H9 (cell line): ENCODE measurements around the gene ZNF205. TPM values are rescaled to one million over a fixed set of nuclear protein-coding genes. Genes with fewer than 3 reads are reported as not detected.

Experiments
- DNase-seq: peaks from one replicate; pipeline ENCODE4 v3.0.0-alpha.2; 2017
- H2AFZ ChIP-seq: one replicate; pipeline ENCODE4 v1.6.1; 2013; ENCODE audit warnings: mild to moderate bottlenecking, low read length, control low read depth, moderate library complexity
- H2AK5ac ChIP-seq: 2 replicates; pipeline ENCODE4 v1.6.1; 2013; ENCODE audit warnings: low read length, control low read depth, mixed read lengths; ENCODE audit not compliant: insufficient read length
- H2BK120ac ChIP-seq: one replicate; pipeline ENCODE4 v1.6.1; 2013; ENCODE audit warnings: low read depth, mild to moderate bottlenecking, low read length, control low read depth, inconsistent platforms; ENCODE audit not compliant: poor library complexity, severe bottlenecking
- H2BK12ac ChIP-seq: 2 replicates; pipeline ENCODE4 v1.6.1; 2013; ENCODE audit warnings: low read length, control low read depth, mixed read lengths, low read depth; ENCODE audit not compliant: insufficient read length
- H2BK15ac ChIP-seq: 2 replicates; pipeline ENCODE4 v1.6.1; 2013; ENCODE audit warnings: low read depth, low read length, control low read depth
- H2BK20ac ChIP-seq: one replicate; pipeline ENCODE4 v1.6.1; 2013; ENCODE audit warnings: low read depth, mild to moderate bottlenecking, low read length, control low read depth, inconsistent platforms; ENCODE audit not compliant: poor library complexity, severe bottlenecking
- H2BK5ac ChIP-seq: 2 replicates; pipeline ENCODE4 v1.6.1; 2013; ENCODE audit warnings: low read length, control low read depth, mixed read lengths; ENCODE audit not compliant: insufficient read length
- H3K14ac ChIP-seq: 2 replicates; pipeline ENCODE4 v1.6.1; 2013; ENCODE audit warnings: low read length, control low read depth; ENCODE audit not compliant: insufficient read depth
- H3K18ac ChIP-seq: 2 replicates; pipeline ENCODE4 v1.6.1; 2013; ENCODE audit warnings: low read depth, mild to moderate bottlenecking, mixed read lengths, low read length, control low read depth; ENCODE audit not compliant: insufficient read length
- H3K23ac ChIP-seq: 2 replicates; pipeline ENCODE4 v1.6.1; 2013; ENCODE audit warnings: low read length, control low read depth, mixed read lengths, low read depth; ENCODE audit not compliant: insufficient read length
- H3K23me2 ChIP-seq: 2 replicates; pipeline ENCODE4 v1.6.1; 2013; ENCODE audit warnings: low read depth, mild to moderate bottlenecking, mixed read lengths, low read length, control low read depth; ENCODE audit not compliant: insufficient read length, poor library complexity, severe bottlenecking
- H3K27ac ChIP-seq: 2 replicates; pipeline ENCODE4 v1.5.1; 2013; ENCODE audit warnings: low read length, control low read depth, mixed read lengths, low read depth; ENCODE audit not compliant: insufficient read length
- H3K27me3 ChIP-seq: 2 replicates; pipeline ENCODE4 v1.6.1; 2013; ENCODE audit warnings: low read length, control low read depth, inconsistent platforms; ENCODE audit not compliant: insufficient read depth
- H3K4ac ChIP-seq: 2 replicates; pipeline ENCODE4 v1.6.1; 2013; ENCODE audit warnings: low read depth, mild to moderate bottlenecking, control low read depth, inconsistent platforms, low read length, moderate library complexity
- H3K4me1 ChIP-seq: 2 replicates; pipeline ENCODE4 v1.6.1; 2013; ENCODE audit warnings: low read length, control low read depth, inconsistent platforms; ENCODE audit not compliant: insufficient read depth
- H3K4me2 ChIP-seq: 2 replicates; pipeline ENCODE4 v1.6.1; 2013; ENCODE audit warnings: low read length, control low read depth, mixed read lengths; ENCODE audit not compliant: insufficient read length, insufficient read depth
- H3K56ac ChIP-seq: 2 replicates; pipeline ENCODE4 v1.6.1; 2013; ENCODE audit warnings: low read depth, mild to moderate bottlenecking, mixed read lengths, low read length, control low read depth; ENCODE audit not compliant: insufficient read length
- H3K79me1 ChIP-seq: 2 replicates; pipeline ENCODE4 v1.6.1; 2013; ENCODE audit warnings: low read depth, mild to moderate bottlenecking, moderate library complexity, low read length, control low read depth, inconsistent platforms; ENCODE audit not compliant: insufficient read depth, poor library complexity, severe bottlenecking
- H3K79me2 ChIP-seq: 2 replicates; pipeline ENCODE4 v1.6.1; 2013; ENCODE audit warnings: low read length, control low read depth, inconsistent platforms; ENCODE audit not compliant: insufficient read depth
- H3K9ac ChIP-seq: 2 replicates; pipeline ENCODE4 v1.6.1; 2013; ENCODE audit warnings: low read length, control low read depth, mixed read lengths; ENCODE audit not compliant: insufficient read length; ENCODE audit errors: extremely low read depth
- H3K9me3 ChIP-seq: one replicate; pipeline ENCODE4 v1.6.1; 2013; ENCODE audit warnings: low read depth, low read length, inconsistent platforms; ENCODE audit not compliant: control insufficient read depth
- H3T11ph ChIP-seq: one replicate; pipeline ENCODE4 v1.6.1; 2013; ENCODE audit warnings: mild to moderate bottlenecking, low read length, control low read depth, inconsistent platforms
- H4K20me1 ChIP-seq: one replicate; pipeline ENCODE4 v1.6.1; 2013; ENCODE audit not compliant: control insufficient read depth, insufficient read length, insufficient read depth
- H4K5ac ChIP-seq: 2 replicates; pipeline ENCODE4 v1.6.1; 2013; ENCODE audit warnings: low read depth, mild to moderate bottlenecking, mixed read lengths, low read length, control low read depth; ENCODE audit not compliant: insufficient read length
- H4K8ac ChIP-seq: replicated peaks from 2 replicates; pipeline ENCODE4 v1.6.1; 2013; ENCODE audit warnings: low read length, control low read depth, mixed read lengths, low read depth; ENCODE audit not compliant: insufficient read length
- H4K91ac ChIP-seq: 2 replicates; pipeline ENCODE4 v1.6.1; 2013; ENCODE audit warnings: low read depth, mild to moderate bottlenecking, moderate library complexity, mixed read lengths, low read length, control low read depth; ENCODE audit not compliant: insufficient read length
- H3K27ac Mint-ChIP-seq, 3 experiments: 2 replicates in 2 of 3; 3 replicates in 1 of 3; pipeline ENCODE4 v1.8.0; 2020 to 2021; ENCODE audit warnings: mixed read lengths in 3 of 3, mild to moderate bottlenecking in 1 of 3, moderate library complexity in 1 of 3
- H3K27me3 Mint-ChIP-seq: 2 replicates; pipeline ENCODE4 v1.8.0; 2021; ENCODE audit warnings: low read depth, mild to moderate bottlenecking, moderate library complexity, mixed read lengths
- H3K36me3 Mint-ChIP-seq, 3 experiments: 2 replicates in 2 of 3; 3 replicates in 1 of 3; pipeline ENCODE4 v1.8.0; 2020 to 2021; ENCODE audit warnings: low read depth in 3 of 3, mixed read lengths in 3 of 3; ENCODE audit not compliant: insufficient read depth in 1 of 3
- H3K4me1 Mint-ChIP-seq, 2 experiments: 2 replicates each; pipeline ENCODE4 v1.8.0; 2020; ENCODE audit warnings: mixed read lengths in 2 of 2
- H3K4me3 Mint-ChIP-seq, 2 experiments: 2 replicates in 1 of 2; 3 replicates in 1 of 2; pipeline ENCODE4 v1.8.0; 2020 to 2021; ENCODE audit warnings: mild to moderate bottlenecking in 2 of 2, mixed read lengths in 2 of 2, moderate library complexity in 1 of 2
- H3K9me3 Mint-ChIP-seq, 2 experiments: 2 replicates in 1 of 2; 3 replicates in 1 of 2; pipeline ENCODE4 v1.8.0; 2020; ENCODE audit warnings: mild to moderate bottlenecking in 2 of 2, mixed read lengths in 2 of 2, moderate library complexity in 1 of 2
- WGBS: extraction: QIAGEN DNeasy Blood & Tissue Kit; methylation state at CpG from one replicate; pipeline ENCODE4 v1.1.7; 2013; ENCODE audit warnings: missing lambda C conversion rate, low lambda C conversion rate, mixed read lengths; ENCODE audit not compliant: insufficient read length; ENCODE audit errors: extremely low coverage; 5-methylcytosine and 5-hydroxymethylcytosine counted together
- total RNA-seq: library from RNA; stranded (reverse); gene quantifications from 2 replicates; pipeline ENCODE4 v1.2.1, GENCODE V29; 2021
- TF ChIP-seq, protein P1 (sequence below): fragments of 200-600 bp; sonication (generic); conservative IDR thresholded peaks from 3 replicates; pipeline ENCODE4 v1.8.0; 2021; ENCODE audit warnings: antibody characterized with exemption, mild to moderate bottlenecking

ZNF205 gene
- total RNA-seq, 1 experiment from 2014 or later = 16.8 TPM

DNA sequence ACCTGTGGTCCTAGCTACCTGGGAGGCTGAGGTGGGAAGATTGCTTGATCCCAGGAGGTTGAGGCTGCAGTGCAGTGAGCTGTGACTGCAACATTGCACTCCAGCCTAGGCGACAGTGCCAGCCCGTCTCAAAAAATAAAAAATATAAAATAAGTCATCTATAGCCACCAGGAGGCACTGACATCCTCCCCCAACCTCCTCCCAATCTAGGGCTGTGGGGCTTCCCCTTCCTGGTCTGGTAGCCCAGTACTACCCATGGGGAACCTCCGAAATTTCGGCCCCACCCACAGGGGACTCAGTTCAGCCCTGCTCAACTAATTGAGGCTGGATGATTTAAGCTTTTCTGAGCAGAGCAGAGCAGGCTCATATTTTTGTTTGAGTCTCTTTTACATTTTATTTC is 16.5 kb upstream of the ZNF205 start:
- Histone ChIP-seq H3K79me1 (peaks cover 6% of the 10 kb centered on the region), H2BK5ac (no peak overlapping the region), H3K14ac (no peak overlapping the region), H4K5ac (no peak overlapping the region), H4K91ac (no peak overlapping the region), H2AK5ac (no peak overlapping the region), H2AFZ (no peak overlapping the region), H2BK120ac (no peak overlapping the region), H3K18ac (no peak overlapping the region), H3K23ac (no peak overlapping the region), H3K27ac (no peak overlapping the region), H3K27me3 (no peaks in the 10 kb centered on the region), H3T11ph (no peak overlapping the region), H3K4ac (no peak overlapping the region), H2BK20ac (no peak overlapping the region), H3K9ac (no peak overlapping the region), H2BK15ac (no peak overlapping the region), H4K20me1 (no peaks in the 10 kb centered on the region), H3K4me2 (peak overlapping the region; percentile 22), H3K79me2 (peaks cover 17% of the 10 kb centered on the region; the same call in 1 of the 2 replicates), H4K8ac (no peak overlapping the region), H3K9me3 (no peaks in the 10 kb centered on the region), H2BK12ac (no peak overlapping the region), H3K23me2 (peaks cover 26% of the 10 kb centered on the region), H3K4me1 (peaks cover 6% of the 10 kb centered on the region; the same call in 1 of the 2 replicates), H3K56ac (no peak overlapping the region)
- Mint-ChIP-seq H3K27me3 (no peaks in the 10 kb centered on the region; the same call in 1 of the 2 replicates), H3K4me1 (peaks cover 36 to 38% of the 10 kb centered on the region in 2 experiments), H3K4me3 (peak overlapping the region; percentile 98 to 100; a peak in 2 of 5 replicates), H3K36me3 (peaks cover 36 to 65% (median 52%) of the 10 kb centered on the region in 3 experiments), H3K9me3 (no peaks in the 10 kb centered on the region), H3K27ac (0 out of 7 replicates have a peak overlapping the region, but pooled peaks of 1 of the 3 experiments have one; percentile 28)
- TF ChIP-seq, protein P1, sequence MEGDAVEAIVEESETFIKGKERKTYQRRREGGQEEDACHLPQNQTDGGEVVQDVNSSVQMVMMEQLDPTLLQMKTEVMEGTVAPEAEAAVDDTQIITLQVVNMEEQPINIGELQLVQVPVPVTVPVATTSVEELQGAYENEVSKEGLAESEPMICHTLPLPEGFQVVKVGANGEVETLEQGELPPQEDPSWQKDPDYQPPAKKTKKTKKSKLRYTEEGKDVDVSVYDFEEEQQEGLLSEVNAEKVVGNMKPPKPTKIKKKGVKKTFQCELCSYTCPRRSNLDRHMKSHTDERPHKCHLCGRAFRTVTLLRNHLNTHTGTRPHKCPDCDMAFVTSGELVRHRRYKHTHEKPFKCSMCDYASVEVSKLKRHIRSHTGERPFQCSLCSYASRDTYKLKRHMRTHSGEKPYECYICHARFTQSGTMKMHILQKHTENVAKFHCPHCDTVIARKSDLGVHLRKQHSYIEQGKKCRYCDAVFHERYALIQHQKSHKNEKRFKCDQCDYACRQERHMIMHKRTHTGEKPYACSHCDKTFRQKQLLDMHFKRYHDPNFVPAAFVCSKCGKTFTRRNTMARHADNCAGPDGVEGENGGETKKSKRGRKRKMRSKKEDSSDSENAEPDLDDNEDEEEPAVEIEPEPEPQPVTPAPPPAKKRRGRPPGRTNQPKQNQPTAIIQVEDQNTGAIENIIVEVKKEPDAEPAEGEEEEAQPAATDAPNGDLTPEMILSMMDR = peak; percentile 41; the same call in 2 of the 3 replicates
- WGBS = no CpG with 5 or more reads among the region's 4 CpGs
- DNase-seq = no peak
